ENCODE data around the gene ATP6V0E1.

DNA sequence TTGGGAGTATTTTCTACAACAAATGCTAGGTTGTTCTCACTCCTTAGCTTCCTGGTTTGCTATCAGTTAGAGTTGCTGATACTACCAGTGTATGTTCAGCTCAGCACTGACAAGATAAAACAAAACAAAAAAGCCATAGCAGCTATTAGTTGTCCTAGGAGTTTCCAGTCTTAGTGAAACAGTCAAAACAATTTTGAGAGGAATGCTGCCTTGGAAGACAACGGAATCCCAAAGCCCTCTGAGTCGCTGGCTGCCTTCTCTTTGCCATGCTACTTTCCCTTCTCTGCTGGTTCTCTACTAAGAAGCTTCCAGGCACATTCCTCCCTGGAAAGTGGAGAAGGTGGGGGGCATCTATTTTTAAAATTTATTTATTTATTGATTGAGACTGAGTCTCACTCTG is 67.2 kb downstream of the ATP6V0E1 start:
- no peak for TF ChIP-seq SP1 (IDR thresholded peaks at IDR 0.05; ENCODE audit: low read depth, low read length)
- TF ChIP-seq, protein P1, sequence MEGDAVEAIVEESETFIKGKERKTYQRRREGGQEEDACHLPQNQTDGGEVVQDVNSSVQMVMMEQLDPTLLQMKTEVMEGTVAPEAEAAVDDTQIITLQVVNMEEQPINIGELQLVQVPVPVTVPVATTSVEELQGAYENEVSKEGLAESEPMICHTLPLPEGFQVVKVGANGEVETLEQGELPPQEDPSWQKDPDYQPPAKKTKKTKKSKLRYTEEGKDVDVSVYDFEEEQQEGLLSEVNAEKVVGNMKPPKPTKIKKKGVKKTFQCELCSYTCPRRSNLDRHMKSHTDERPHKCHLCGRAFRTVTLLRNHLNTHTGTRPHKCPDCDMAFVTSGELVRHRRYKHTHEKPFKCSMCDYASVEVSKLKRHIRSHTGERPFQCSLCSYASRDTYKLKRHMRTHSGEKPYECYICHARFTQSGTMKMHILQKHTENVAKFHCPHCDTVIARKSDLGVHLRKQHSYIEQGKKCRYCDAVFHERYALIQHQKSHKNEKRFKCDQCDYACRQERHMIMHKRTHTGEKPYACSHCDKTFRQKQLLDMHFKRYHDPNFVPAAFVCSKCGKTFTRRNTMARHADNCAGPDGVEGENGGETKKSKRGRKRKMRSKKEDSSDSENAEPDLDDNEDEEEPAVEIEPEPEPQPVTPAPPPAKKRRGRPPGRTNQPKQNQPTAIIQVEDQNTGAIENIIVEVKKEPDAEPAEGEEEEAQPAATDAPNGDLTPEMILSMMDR (IDR thresholded peaks at IDR 0.05; ENCODE audit: control extremely low read depth in 1 of 3, insufficient read depth in 1 of 3, low read depth in 1 of 3, low read length in 3 of 3): no peak
- no peak for TF ChIP-seq POLR2A (IDR thresholded peaks at IDR 0.05; ENCODE audit: control extremely low read depth in 1 of 2, low read depth in 2 of 2, low read length in 2 of 2)
- TF ChIP-seq RFX5 (IDR thresholded peaks at IDR 0.05; ENCODE audit: borderline replicate concordance, low read depth, low read length): no peak
- TF ChIP-seq NRF1 (IDR thresholded peaks at IDR 0.05; ENCODE audit: low read depth, low read length): no peak
- no peak for TF ChIP-seq POLR2AphosphoS5 (IDR thresholded peaks at IDR 0.05; ENCODE audit: low read depth, low read length)
